HepG2 (cell line): ENCODE data around the gene ZNG1E.
"Not testable (repeated sequence)": the region's sequence is repeated elsewhere in the genome, so short reads cannot be mapped to it uniquely, and the experiment has no call there.

Experiments used
- EZH2 ChIP-seq: conservative IDR thresholded peaks from 2 replicates; pipeline ENCODE4 v1.6.1; 2012; ENCODE audit warnings: mild to moderate bottlenecking, low read depth, low read length, moderate library complexity
- FOXM1 ChIP-seq: sonication (generic); formaldehyde crosslinking; IDR thresholded peaks from 2 replicates; pipeline ENCODE4 v1.5.0; 2020; ENCODE audit warnings: missing genetic modification reagents
- JUND ChIP-seq: sonication (generic); formaldehyde crosslinking; IDR thresholded peaks from 2 replicates; pipeline ENCODE4 v1.8.0; 2022; ENCODE audit warnings: mild to moderate bottlenecking, missing genetic modification reagents
- KAT7 ChIP-seq: IDR thresholded peaks from 2 replicates; pipeline ENCODE4 v1.6.1; 2018; ENCODE audit warnings: borderline replicate concordance, missing compliant biosample characterization
- NR1H2 ChIP-seq: sonication (generic); formaldehyde crosslinking; IDR thresholded peaks from 2 replicates; pipeline ENCODE4 v1.8.1; 2022; ENCODE audit warnings: low read depth, missing genetic modification reagents, borderline replicate concordance
- RFX1 ChIP-seq: fragments of 450-650 bp; IDR thresholded peaks from 2 replicates; pipeline ENCODE4 v1.6.1; 2017
- SP1 ChIP-seq, 2 experiments: fragments of 450-650 bp in 1 of 2; sonication (generic) in 1 of 2; formaldehyde crosslinking in 1 of 2; IDR thresholded peaks; 2 replicates each; pipeline versions ENCODE4 v1.4.0 to v1.6.1; 2016 to 2020; ENCODE audit warnings: missing genetic modification reagents in 1 of 2
- ZNF121 ChIP-seq: sonication (generic); formaldehyde crosslinking; IDR thresholded peaks from 2 replicates; pipeline ENCODE4 v1.5.0; 2020; ENCODE audit warnings: mild to moderate bottlenecking, missing genetic modification reagents
- ZNF563 ChIP-seq: sonication (generic); formaldehyde crosslinking; IDR thresholded peaks from 2 replicates; pipeline ENCODE4 v1.8.0; 2022; ENCODE audit warnings: mild to moderate bottlenecking, moderate library complexity, missing genetic modification reagents
- TF ChIP-seq, protein P1 (sequence below): sonication (generic); formaldehyde crosslinking; IDR thresholded peaks from 2 replicates; pipeline ENCODE4 v1.5.0; 2020; ENCODE audit warnings: mild to moderate bottlenecking, missing genetic modification reagents, moderate library complexity
- TF ChIP-seq, protein P2 (sequence below): sonication (generic); formaldehyde crosslinking; IDR thresholded peaks from 2 replicates; pipeline ENCODE4 v1.4.0; 2020; ENCODE audit warnings: missing genetic modification reagents
- TF ChIP-seq, protein P3 (sequence below): sonication (generic); formaldehyde crosslinking; IDR thresholded peaks from 2 replicates; pipeline ENCODE4 v1.5.0; 2020; ENCODE audit warnings: mild to moderate bottlenecking, missing genetic modification reagents
- TF ChIP-seq, protein P4 (sequence below): IDR thresholded peaks from 2 replicates; pipeline ENCODE4 v1.4.0; 2020; ENCODE audit warnings: mild to moderate bottlenecking, missing genetic modification reagents

DNA sequence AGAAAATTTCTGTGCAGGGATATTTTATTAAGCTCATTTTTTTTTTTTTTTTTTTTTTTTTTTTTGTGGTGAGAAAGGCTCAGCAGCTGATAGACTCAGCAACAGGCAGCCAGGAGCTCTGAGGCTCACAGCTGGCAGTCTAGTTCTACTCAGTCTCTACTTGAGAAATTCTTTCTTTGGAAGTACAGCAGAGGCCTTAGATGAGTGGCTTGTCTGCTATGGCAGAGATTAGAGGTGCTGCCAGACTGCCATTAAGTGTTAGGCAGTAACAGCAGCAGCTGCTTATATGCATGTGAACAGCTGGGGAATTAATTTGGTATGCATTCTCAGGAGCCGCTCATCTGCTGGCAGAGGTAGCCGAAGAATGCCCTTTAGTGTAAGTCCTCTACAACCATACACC is 27.8 kb downstream of the ZNG1E start:
- not testable (repeated sequence) for TF ChIP-seq FOXM1 (CRISPR knock-in tag); SP1 (IDR thresholded peaks at IDR 0.05); SP1 (CRISPR knock-in tag; IDR thresholded peaks at IDR 0.05); JUND (CRISPR knock-in tag); ZNF563; KAT7 (CRISPR knock-in tag); NR1H2; RFX1; EZH2; ZNF121 (CRISPR knock-in tag)
- TF ChIP-seq, protein P1, sequence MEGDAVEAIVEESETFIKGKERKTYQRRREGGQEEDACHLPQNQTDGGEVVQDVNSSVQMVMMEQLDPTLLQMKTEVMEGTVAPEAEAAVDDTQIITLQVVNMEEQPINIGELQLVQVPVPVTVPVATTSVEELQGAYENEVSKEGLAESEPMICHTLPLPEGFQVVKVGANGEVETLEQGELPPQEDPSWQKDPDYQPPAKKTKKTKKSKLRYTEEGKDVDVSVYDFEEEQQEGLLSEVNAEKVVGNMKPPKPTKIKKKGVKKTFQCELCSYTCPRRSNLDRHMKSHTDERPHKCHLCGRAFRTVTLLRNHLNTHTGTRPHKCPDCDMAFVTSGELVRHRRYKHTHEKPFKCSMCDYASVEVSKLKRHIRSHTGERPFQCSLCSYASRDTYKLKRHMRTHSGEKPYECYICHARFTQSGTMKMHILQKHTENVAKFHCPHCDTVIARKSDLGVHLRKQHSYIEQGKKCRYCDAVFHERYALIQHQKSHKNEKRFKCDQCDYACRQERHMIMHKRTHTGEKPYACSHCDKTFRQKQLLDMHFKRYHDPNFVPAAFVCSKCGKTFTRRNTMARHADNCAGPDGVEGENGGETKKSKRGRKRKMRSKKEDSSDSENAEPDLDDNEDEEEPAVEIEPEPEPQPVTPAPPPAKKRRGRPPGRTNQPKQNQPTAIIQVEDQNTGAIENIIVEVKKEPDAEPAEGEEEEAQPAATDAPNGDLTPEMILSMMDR (CRISPR knock-in tag), result not testable (repeated sequence)
- TF ChIP-seq, protein P2, sequence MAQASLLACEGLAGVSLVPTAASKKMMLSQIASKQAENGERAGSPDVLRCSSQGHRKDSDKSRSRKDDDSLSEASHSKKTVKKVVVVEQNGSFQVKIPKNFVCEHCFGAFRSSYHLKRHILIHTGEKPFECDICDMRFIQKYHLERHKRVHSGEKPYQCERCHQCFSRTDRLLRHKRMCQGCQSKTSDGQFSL (CRISPR knock-in tag), result not testable (repeated sequence)
- TF ChIP-seq, protein P3, sequence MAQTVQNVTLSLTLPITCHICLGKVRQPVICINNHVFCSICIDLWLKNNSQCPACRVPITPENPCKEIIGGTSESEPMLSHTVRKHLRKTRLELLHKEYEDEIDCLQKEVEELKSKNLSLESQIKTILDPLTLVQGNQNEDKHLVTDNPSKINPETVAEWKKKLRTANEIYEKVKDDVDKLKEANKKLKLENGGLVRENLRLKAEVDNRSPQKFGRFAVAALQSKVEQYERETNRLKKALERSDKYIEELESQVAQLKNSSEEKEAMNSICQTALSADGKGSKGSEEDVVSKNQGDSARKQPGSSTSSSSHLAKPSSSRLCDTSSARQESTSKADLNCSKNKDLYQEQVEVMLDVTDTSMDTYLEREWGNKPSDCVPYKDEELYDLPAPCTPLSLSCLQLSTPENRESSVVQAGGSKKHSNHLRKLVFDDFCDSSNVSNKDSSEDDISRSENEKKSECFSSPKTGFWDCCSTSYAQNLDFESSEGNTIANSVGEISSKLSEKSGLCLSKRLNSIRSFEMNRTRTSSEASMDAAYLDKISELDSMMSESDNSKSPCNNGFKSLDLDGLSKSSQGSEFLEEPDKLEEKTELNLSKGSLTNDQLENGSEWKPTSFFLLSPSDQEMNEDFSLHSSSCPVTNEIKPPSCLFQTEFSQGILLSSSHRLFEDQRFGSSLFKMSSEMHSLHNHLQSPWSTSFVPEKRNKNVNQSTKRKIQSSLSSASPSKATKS (CRISPR knock-in tag), result not testable (repeated sequence)
- TF ChIP-seq, protein P4, sequence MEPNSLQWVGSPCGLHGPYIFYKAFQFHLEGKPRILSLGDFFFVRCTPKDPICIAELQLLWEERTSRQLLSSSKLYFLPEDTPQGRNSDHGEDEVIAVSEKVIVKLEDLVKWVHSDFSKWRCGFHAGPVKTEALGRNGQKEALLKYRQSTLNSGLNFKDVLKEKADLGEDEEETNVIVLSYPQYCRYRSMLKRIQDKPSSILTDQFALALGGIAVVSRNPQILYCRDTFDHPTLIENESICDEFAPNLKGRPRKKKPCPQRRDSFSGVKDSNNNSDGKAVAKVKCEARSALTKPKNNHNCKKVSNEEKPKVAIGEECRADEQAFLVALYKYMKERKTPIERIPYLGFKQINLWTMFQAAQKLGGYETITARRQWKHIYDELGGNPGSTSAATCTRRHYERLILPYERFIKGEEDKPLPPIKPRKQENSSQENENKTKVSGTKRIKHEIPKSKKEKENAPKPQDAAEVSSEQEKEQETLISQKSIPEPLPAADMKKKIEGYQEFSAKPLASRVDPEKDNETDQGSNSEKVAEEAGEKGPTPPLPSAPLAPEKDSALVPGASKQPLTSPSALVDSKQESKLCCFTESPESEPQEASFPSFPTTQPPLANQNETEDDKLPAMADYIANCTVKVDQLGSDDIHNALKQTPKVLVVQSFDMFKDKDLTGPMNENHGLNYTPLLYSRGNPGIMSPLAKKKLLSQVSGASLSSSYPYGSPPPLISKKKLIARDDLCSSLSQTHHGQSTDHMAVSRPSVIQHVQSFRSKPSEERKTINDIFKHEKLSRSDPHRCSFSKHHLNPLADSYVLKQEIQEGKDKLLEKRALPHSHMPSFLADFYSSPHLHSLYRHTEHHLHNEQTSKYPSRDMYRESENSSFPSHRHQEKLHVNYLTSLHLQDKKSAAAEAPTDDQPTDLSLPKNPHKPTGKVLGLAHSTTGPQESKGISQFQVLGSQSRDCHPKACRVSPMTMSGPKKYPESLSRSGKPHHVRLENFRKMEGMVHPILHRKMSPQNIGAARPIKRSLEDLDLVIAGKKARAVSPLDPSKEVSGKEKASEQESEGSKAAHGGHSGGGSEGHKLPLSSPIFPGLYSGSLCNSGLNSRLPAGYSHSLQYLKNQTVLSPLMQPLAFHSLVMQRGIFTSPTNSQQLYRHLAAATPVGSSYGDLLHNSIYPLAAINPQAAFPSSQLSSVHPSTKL, result not testable (repeated sequence)
